WTC11 (cell line): Measurements from ENCODE around the gene GALE. TPM values are rescaled to one million over a fixed set of nuclear protein-coding genes. Genes with fewer than 3 reads are reported as not detected.

Source experiments
- CBFB ChIP-seq: sonication (generic); formaldehyde crosslinking; IDR thresholded peaks from 2 replicates; pipeline ENCODE4 v1.8.1; 2022; ENCODE audit warnings: mild to moderate bottlenecking, low read depth, missing genetic modification reagents
- ELF4 ChIP-seq: sonication (generic); formaldehyde crosslinking; IDR thresholded peaks from 2 replicates; pipeline ENCODE4 v1.8.1; 2022; ENCODE audit warnings: low read depth, mild to moderate bottlenecking, moderate library complexity, missing genetic modification reagents
- EMX1 ChIP-seq: fragments of 250-450 bp; sonication (Bioruptor Pico); IDR thresholded peaks from 2 replicates; pipeline ENCODE4 v1.8.0; 2021; ENCODE audit warnings: mild to moderate bottlenecking
- ETV6 ChIP-seq: sonication (generic); formaldehyde crosslinking; IDR thresholded peaks from 2 replicates; pipeline ENCODE4 v1.8.1; 2022; ENCODE audit warnings: mild to moderate bottlenecking, missing genetic modification reagents
- FOXJ3 ChIP-seq: sonication (generic); formaldehyde crosslinking; IDR thresholded peaks from 2 replicates; pipeline ENCODE4 v1.9.0; 2021; ENCODE audit warnings: missing genetic modification reagents, mild to moderate bottlenecking, borderline replicate concordance
- HMGA2 ChIP-seq: fragments of 250-450 bp; sonication (Bioruptor Pico); IDR thresholded peaks from 2 replicates; pipeline ENCODE4 v1.4.0; 2021; ENCODE audit warnings: mild to moderate bottlenecking, moderate library complexity
- NFYB ChIP-seq: sonication (generic); formaldehyde crosslinking; conservative IDR thresholded peaks from 2 replicates; pipeline ENCODE4 v1.8.0; 2022; ENCODE audit warnings: low read depth, missing genetic modification reagents
- RORB ChIP-seq: fragments of 250-450 bp; sonication (Bioruptor Pico); IDR thresholded peaks from 2 replicates; pipeline ENCODE4 v1.9.0; 2021; ENCODE audit warnings: mild to moderate bottlenecking
- SMAD3 ChIP-seq: sonication (generic); formaldehyde crosslinking; IDR thresholded peaks from 2 replicates; pipeline ENCODE4 v1.8.0; 2022; ENCODE audit warnings: missing genetic modification reagents, mild to moderate bottlenecking, borderline replicate concordance
- ZNF317 ChIP-seq: sonication (generic); formaldehyde crosslinking; IDR thresholded peaks from 2 replicates; pipeline ENCODE4 v1.8.1; 2023; ENCODE audit warnings: low read depth, mild to moderate bottlenecking, moderate library complexity, missing genetic modification reagents, borderline replicate concordance
- total RNA-seq: library from RNA; stranded (reverse); gene quantifications from 3 replicates; pipeline ENCODE4 v1.2.3, GENCODE V29; 2021
- TF ChIP-seq, protein P1 (sequence below): sonication (generic); formaldehyde crosslinking; IDR thresholded peaks from 2 replicates; pipeline ENCODE4 v1.8.0; 2023; ENCODE audit warnings: missing genetic modification reagents, mild to moderate bottlenecking, borderline replicate concordance
- TF ChIP-seq, protein P2 (sequence below): fragments of 250-450 bp; sonication (Bioruptor Pico); IDR thresholded peaks from 2 replicates; pipeline ENCODE4 v1.9.0; 2021; ENCODE audit warnings: mild to moderate bottlenecking
- TF ChIP-seq, protein P3 (sequence below): sonication (generic); formaldehyde crosslinking; conservative IDR thresholded peaks from 2 replicates; pipeline ENCODE4 v1.8.1; 2023; ENCODE audit warnings: mild to moderate bottlenecking, low read depth, missing genetic modification reagents, moderate library complexity
- TF ChIP-seq, protein P4 (sequence below): sonication (generic); formaldehyde crosslinking; IDR thresholded peaks from 2 replicates; pipeline ENCODE4 v1.8.1; 2023; ENCODE audit warnings: mild to moderate bottlenecking, missing genetic modification reagents, borderline replicate concordance
- TF ChIP-seq, protein P5 (sequence below): sonication (generic); formaldehyde crosslinking; IDR thresholded peaks from 2 replicates; pipeline ENCODE4 v1.8.1; 2023; ENCODE audit warnings: mild to moderate bottlenecking, missing genetic modification reagents
- TF ChIP-seq, protein P6 (sequence below): sonication (generic); formaldehyde crosslinking; IDR thresholded peaks from 2 replicates; pipeline ENCODE4 v1.8.1; 2023; ENCODE audit warnings: mild to moderate bottlenecking, missing genetic modification reagents, moderate library complexity
- TF ChIP-seq, protein P7 (sequence below): sonication (generic); formaldehyde crosslinking; IDR thresholded peaks from 2 replicates; pipeline ENCODE4 v1.8.1; 2022; ENCODE audit warnings: mild to moderate bottlenecking, moderate library complexity, missing genetic modification reagents

GALE gene
- total RNA-seq, 1 experiment from 2014 or later, result 30.3 TPM

DNA sequence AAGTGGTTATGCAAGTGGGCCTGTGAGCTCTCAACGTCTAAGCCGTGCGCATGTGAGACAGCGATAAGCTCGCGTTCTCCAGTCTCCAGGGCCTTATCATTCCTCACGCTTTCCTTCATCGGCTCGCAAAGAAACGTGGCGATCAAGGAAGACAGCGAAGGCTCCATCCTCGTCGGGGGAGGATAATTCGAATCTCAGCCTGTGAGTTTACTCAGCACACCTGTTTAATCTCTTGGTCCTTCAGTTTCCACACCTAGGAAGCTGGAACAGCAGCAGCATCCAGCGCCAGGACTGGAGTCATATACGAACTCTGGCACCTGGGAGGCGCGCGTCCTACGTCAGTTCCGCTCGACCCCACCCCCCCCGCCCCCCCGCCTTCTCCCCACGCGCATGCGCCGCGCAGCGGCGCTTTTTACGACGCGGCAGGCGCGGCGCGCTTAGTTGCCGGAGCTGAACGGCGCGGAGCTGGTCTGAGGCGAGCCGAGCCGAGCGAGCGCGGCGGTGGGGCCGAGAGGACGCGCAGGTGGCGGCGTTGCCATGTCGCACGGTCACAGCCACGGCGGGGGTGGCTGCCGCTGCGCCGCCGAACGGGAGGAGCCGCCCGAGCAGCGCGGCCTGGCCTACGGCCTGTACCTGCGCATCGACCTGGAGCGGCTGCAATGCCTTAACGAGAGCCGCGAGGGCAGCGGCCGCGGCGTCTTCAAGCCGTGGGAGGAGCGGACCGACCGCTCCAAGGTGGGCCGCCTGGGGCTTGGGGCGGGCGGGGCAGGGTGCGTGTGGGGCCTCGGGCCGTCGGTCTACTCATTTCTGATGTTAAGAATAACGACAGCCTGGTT is 22.4 kb downstream of the GALE start, which contains the start of gene PITHD1 (continued):
- TF ChIP-seq, protein P1, sequence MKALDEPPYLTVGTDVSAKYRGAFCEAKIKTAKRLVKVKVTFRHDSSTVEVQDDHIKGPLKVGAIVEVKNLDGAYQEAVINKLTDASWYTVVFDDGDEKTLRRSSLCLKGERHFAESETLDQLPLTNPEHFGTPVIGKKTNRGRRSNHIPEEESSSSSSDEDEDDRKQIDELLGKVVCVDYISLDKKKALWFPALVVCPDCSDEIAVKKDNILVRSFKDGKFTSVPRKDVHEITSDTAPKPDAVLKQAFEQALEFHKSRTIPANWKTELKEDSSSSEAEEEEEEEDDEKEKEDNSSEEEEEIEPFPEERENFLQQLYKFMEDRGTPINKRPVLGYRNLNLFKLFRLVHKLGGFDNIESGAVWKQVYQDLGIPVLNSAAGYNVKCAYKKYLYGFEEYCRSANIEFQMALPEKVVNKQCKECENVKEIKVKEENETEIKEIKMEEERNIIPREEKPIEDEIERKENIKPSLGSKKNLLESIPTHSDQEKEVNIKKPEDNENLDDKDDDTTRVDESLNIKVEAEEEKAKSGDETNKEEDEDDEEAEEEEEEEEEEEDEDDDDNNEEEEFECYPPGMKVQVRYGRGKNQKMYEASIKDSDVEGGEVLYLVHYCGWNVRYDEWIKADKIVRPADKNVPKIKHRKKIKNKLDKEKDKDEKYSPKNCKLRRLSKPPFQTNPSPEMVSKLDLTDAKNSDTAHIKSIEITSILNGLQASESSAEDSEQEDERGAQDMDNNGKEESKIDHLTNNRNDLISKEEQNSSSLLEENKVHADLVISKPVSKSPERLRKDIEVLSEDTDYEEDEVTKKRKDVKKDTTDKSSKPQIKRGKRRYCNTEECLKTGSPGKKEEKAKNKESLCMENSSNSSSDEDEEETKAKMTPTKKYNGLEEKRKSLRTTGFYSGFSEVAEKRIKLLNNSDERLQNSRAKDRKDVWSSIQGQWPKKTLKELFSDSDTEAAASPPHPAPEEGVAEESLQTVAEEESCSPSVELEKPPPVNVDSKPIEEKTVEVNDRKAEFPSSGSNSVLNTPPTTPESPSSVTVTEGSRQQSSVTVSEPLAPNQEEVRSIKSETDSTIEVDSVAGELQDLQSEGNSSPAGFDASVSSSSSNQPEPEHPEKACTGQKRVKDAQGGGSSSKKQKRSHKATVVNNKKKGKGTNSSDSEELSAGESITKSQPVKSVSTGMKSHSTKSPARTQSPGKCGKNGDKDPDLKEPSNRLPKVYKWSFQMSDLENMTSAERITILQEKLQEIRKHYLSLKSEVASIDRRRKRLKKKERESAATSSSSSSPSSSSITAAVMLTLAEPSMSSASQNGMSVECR (CRISPR knock-in tag), result peak; percentile 76; the same call in 1 of the 2 replicates
- TF ChIP-seq, protein P2, sequence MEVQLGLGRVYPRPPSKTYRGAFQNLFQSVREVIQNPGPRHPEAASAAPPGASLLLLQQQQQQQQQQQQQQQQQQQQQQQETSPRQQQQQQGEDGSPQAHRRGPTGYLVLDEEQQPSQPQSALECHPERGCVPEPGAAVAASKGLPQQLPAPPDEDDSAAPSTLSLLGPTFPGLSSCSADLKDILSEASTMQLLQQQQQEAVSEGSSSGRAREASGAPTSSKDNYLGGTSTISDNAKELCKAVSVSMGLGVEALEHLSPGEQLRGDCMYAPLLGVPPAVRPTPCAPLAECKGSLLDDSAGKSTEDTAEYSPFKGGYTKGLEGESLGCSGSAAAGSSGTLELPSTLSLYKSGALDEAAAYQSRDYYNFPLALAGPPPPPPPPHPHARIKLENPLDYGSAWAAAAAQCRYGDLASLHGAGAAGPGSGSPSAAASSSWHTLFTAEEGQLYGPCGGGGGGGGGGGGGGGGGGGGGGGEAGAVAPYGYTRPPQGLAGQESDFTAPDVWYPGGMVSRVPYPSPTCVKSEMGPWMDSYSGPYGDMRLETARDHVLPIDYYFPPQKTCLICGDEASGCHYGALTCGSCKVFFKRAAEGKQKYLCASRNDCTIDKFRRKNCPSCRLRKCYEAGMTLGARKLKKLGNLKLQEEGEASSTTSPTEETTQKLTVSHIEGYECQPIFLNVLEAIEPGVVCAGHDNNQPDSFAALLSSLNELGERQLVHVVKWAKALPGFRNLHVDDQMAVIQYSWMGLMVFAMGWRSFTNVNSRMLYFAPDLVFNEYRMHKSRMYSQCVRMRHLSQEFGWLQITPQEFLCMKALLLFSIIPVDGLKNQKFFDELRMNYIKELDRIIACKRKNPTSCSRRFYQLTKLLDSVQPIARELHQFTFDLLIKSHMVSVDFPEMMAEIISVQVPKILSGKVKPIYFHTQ (CRISPR knock-in tag), result no peak
- no peak for TF ChIP-seq SMAD3
- no peak for TF ChIP-seq RORB (CRISPR knock-in tag)
- no peak for TF ChIP-seq ZNF317 (CRISPR knock-in tag)
- TF ChIP-seq NFYB, result no peak
- peak; percentile 71; the same call in 1 of the 2 replicates for TF ChIP-seq ETV6
- TF ChIP-seq ELF4 (CRISPR knock-in tag), result no peak
- TF ChIP-seq EMX1 (CRISPR knock-in tag), result no peak
- TF ChIP-seq, protein P3, sequence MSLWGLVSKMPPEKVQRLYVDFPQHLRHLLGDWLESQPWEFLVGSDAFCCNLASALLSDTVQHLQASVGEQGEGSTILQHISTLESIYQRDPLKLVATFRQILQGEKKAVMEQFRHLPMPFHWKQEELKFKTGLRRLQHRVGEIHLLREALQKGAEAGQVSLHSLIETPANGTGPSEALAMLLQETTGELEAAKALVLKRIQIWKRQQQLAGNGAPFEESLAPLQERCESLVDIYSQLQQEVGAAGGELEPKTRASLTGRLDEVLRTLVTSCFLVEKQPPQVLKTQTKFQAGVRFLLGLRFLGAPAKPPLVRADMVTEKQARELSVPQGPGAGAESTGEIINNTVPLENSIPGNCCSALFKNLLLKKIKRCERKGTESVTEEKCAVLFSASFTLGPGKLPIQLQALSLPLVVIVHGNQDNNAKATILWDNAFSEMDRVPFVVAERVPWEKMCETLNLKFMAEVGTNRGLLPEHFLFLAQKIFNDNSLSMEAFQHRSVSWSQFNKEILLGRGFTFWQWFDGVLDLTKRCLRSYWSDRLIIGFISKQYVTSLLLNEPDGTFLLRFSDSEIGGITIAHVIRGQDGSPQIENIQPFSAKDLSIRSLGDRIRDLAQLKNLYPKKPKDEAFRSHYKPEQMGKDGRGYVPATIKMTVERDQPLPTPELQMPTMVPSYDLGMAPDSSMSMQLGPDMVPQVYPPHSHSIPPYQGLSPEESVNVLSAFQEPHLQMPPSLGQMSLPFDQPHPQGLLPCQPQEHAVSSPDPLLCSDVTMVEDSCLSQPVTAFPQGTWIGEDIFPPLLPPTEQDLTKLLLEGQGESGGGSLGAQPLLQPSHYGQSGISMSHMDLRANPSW (CRISPR knock-in tag), result no peak
- no peak for TF ChIP-seq FOXJ3
- TF ChIP-seq, protein P4, sequence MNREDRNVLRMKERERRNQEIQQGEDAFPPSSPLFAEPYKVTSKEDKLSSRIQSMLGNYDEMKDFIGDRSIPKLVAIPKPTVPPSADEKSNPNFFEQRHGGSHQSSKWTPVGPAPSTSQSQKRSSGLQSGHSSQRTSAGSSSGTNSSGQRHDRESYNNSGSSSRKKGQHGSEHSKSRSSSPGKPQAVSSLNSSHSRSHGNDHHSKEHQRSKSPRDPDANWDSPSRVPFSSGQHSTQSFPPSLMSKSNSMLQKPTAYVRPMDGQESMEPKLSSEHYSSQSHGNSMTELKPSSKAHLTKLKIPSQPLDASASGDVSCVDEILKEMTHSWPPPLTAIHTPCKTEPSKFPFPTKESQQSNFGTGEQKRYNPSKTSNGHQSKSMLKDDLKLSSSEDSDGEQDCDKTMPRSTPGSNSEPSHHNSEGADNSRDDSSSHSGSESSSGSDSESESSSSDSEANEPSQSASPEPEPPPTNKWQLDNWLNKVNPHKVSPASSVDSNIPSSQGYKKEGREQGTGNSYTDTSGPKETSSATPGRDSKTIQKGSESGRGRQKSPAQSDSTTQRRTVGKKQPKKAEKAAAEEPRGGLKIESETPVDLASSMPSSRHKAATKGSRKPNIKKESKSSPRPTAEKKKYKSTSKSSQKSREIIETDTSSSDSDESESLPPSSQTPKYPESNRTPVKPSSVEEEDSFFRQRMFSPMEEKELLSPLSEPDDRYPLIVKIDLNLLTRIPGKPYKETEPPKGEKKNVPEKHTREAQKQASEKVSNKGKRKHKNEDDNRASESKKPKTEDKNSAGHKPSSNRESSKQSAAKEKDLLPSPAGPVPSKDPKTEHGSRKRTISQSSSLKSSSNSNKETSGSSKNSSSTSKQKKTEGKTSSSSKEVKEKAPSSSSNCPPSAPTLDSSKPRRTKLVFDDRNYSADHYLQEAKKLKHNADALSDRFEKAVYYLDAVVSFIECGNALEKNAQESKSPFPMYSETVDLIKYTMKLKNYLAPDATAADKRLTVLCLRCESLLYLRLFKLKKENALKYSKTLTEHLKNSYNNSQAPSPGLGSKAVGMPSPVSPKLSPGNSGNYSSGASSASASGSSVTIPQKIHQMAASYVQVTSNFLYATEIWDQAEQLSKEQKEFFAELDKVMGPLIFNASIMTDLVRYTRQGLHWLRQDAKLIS (CRISPR knock-in tag), result no peak
- TF ChIP-seq, protein P5, sequence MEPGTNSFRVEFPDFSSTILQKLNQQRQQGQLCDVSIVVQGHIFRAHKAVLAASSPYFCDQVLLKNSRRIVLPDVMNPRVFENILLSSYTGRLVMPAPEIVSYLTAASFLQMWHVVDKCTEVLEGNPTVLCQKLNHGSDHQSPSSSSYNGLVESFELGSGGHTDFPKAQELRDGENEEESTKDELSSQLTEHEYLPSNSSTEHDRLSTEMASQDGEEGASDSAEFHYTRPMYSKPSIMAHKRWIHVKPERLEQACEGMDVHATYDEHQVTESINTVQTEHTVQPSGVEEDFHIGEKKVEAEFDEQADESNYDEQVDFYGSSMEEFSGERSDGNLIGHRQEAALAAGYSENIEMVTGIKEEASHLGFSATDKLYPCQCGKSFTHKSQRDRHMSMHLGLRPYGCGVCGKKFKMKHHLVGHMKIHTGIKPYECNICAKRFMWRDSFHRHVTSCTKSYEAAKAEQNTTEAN, result no peak
- TF ChIP-seq, protein P6, sequence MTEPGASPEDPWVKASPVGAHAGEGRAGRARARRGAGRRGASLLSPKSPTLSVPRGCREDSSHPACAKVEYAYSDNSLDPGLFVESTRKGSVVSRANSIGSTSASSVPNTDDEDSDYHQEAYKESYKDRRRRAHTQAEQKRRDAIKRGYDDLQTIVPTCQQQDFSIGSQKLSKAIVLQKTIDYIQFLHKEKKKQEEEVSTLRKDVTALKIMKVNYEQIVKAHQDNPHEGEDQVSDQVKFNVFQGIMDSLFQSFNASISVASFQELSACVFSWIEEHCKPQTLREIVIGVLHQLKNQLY (CRISPR knock-in tag), result no peak
- TF ChIP-seq, protein P7, sequence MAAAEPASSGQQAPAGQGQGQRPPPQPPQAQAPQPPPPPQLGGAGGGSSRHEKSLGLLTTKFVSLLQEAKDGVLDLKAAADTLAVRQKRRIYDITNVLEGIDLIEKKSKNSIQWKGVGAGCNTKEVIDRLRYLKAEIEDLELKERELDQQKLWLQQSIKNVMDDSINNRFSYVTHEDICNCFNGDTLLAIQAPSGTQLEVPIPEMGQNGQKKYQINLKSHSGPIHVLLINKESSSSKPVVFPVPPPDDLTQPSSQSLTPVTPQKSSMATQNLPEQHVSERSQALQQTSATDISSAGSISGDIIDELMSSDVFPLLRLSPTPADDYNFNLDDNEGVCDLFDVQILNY (CRISPR knock-in tag), result peak; percentile 84
- no peak for TF ChIP-seq HMGA2
- no peak for TF ChIP-seq CBFB (CRISPR knock-in tag)
